ENCODE measurements around the gene DBR1.
"Not testable (repeated sequence)": the region's sequence is repeated elsewhere in the genome, so short reads cannot be mapped to it uniquely, and the experiment has no call there.

The DBR1 gene

DNA sequence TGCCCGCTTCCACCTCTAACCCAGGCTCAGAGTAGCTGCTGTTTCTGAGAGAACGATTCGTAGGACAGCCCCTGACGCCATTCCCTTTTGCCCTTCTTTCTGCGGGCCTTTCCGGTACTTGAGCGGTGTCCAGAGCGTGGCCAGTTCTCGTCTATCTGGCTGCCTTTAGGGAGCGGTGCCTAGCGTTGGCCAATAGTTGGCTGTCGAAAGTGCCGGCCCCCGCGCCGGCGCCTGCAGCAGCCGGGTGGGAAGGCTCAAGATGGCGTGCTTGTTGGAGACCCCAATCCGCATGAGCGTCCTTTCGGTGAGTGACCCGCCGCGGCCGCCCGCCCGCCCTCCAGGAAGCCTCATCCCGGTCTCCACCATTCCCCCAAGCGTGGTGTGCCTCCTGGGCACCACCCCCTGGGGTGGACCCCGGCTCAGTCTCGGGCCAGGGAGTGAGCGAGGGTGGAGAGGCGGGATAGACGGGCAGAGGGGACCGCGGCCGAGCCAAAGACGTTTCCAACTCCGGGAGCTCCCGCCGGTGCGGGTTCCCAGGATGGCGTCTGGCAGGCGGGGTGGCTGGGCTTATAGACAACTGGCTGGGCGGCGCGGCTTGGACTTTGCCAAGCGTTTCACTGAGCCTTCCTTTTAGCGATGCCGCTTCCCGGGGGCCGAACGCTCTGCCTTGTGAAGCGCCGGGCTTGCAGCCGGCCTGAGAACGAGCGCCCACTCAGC, 12.7 kb upstream of the DBR1 start, which contains the start of gene ARMC8:
Gene ARMC8 (plus strand): TSS at position 6 of the 717 bp plus-strand sequence. CDS start 254 bp downstream, at position 260.
- DNase-seq, result peak in 49 of 51 donors; percentile 21 to 96 (median 82)

DNA sequence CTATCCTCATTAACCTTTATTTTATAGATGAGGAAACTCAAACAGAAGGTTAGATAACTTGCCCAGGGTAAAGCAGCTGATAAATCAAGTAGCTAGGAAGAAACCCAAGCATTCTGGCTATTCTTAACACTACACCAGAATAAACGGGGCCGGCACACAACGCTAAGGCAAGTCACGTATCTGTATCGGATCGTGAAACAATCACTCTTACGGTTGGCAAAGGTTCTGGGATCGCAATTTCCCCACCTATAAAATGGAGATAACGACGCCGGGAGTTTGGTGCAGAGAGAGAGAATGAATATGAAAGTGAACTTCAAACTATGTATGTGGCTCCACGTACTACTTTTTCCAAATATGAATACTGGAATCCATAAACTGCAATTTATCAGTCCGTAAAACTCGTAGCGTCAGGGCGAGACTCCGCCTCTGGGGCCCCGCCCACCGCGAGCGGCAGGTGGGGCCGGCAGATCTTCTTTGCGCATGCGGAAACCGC, 12.1 kb upstream of the DBR1 start:
- peak in 18 of 51 donors; percentile 32 to 92 (median 84) for DNase-seq

GRCh38 chr3:138186221-138186620, 11.5 kb upstream of the DBR1 start:
- no peak for DNase-seq

DNA sequence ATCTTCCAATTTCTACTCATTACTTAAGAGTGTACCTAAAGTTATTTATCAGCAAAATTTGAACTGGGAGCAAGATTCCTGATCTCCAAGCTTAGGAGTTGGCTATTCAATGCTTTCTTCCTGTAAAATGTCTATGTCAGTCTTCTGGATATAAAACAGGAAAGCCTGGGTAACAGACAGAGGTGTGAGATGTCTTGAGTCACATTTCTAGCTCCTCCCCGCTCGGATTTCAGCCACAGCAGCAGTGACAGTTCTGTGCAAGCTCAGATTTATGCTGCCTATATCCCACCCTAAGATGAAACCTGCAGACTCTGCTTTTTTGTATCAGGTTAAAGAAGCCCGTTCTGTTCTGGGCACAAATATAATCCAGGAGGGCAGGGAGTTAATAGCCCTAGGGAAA, 10.3 kb upstream of the DBR1 start:
- no peak for DNase-seq

GRCh38 chr3:138180375-138181029, 5.8 kb upstream of the DBR1 start:
- peak in 11 of 51 donors; percentile 1 to 23 (median 6) for DNase-seq

DNA sequence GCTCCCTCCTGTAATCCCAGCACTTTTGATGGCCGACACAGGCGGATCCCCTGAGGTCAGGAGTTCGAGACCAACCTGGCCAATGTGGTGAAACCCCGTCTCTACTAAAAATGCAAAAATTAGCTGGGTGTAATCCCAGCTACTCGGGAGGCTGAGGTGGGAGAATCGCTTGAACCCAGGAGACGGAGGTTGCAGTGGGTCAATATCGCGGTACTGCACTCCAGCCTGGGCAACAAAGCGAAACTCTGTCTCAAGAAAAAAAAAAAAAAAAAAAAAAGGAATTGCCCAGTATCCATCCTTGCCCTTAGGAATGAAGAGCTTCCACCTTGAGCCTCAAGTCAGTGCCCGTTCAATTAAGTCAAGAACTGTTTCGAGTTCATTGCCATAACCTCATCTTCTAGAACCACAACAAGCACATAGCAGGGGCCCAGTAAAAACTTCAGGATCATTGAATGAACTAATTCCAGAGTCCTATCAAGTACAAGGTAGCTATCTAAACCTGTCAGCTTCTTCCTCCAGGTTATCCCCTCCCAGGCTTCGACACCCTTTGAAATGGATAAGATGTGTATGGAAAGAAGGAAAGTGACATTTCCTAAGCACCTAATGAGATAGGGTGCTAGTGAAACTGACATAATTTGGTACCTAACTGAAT, 826 bp downstream of the DBR1 start:
- DNase-seq, result no peak

DNA sequence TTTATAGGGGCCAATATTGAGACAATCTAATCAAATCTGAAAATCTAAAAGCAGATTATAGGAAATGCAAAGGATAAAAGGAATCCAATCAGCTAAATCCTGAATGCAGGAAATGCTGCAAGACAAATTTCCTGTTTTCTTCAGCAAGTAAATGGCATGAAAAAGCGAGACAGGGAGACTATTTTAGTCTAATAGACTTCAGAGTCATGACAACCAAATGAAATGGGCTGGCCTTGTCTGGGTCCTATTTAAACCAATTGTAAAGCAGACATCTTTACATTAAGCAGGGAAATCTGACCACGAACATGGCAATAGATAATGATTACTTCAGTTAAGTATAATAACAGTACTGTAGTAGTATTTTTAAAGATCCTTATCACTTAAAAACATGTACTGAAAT, 2.1 kb downstream of the DBR1 start:
- DNase-seq, result no peak

DNA sequence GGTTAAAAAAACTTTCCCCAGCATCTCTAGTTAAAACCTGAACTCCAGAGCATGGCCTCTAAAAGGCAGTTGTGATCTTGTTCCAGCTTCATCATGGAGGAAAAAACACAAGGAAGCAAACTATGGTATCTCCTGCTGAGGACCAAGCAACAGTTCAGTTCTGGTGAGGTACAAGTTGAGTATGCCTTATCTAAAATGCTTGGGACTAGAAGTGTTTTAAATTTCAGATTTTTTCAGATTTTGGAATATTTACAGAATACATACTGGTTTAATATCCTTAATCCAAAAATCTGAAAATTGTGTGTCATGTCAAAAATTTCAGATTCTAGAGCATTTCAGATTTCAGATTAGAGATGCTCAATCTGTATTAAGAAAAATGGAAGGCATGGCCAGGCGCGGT, 9.7 kb downstream of the DBR1 start:
- DNase-seq, result no peak

DNA sequence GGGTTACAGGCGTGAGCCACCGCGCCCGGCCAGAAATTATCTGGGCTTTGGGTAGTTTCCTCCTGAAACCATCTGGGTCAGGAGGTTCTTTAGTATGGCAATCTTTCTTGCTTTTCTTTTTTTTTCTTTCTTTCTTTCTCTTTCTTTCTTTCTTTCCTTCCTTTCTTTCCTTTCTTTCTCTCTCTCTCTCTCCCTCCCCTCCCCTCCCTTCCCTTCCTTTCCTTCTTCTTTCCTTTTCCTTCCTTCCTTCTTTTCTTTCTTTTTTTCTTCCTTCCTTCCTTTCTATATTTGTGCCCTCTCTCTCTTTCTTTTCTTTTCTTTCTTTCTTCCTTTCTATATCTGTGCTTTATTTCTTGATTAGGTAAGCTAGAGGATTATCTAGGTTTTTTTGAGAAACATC, 17.0 kb downstream of the DBR1 start:
- DNase-seq, result no peak

GRCh38 chr3:138154534-138154933, 20.2 kb downstream of the DBR1 start:
- no peak for DNase-seq

GRCh38 chr3:138148503-138148902, 26.2 kb downstream of the DBR1 start:
- no peak for DNase-seq

DNA sequence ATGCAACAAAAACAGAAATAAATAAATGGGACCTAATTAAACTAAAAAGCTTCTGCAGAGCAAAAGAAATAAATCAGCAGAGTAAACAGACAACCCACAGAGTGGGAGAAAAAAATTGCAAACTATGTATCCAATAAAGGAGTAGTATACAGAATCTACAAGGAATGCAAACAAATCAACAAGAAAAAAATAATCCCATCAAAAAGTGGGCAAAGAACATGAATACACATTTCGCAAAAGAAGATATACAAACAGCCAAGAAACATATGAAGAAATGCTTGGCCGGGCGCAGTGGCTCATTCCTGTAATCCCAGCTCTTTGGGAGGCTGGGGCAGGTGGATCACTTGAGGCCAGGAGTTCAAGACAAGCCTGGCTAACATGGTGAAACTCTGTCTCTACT, 32.5 kb downstream of the DBR1 start:
- DNase-seq, result not testable (repeated sequence)

- DNase-seq, result no peak
These were observed 33.8 kb downstream of the DBR1 start for GRCh38 chr3:138140940-138141339.

DNA sequence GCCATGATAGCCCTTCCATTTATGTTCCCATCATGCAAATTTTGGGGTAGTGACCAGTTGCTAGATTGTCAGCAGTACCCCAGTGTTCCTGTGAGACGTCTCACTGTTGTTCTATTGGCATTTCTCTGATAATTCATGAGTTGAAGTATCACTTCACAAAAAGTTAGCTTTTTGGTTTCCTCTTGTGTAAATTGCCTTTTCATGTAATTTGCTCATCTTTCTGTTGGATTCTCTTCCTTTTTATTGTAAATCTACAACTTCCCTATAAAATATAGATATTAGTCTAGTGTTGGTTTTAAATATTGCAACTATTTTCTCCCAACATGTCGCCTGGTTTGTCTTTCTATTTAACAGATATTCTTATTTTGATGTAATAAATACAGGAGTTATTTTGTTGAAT, 35.0 kb downstream of the DBR1 start:
- DNase-seq, result no peak

DNA sequence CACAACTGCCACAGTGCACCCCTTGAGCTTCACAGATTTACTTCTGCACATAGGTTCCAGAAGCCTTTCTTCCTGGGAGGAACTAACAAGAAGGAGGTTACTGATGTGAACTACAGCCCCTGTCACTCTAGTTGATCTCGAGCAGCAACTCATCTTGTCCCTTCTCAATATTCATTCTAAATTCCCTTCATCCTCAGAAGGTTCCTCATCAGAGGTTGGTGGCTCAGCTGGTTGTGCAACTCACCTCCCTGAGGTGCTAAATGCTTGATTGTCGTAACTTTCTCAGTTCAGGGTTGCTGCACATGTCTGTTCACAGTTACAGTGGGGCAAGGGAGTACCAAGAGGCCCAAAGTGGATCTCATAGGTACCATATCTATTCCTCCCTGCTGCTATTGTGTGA, 36.9 kb downstream of the DBR1 start:
- DNase-seq, result no peak

DNA sequence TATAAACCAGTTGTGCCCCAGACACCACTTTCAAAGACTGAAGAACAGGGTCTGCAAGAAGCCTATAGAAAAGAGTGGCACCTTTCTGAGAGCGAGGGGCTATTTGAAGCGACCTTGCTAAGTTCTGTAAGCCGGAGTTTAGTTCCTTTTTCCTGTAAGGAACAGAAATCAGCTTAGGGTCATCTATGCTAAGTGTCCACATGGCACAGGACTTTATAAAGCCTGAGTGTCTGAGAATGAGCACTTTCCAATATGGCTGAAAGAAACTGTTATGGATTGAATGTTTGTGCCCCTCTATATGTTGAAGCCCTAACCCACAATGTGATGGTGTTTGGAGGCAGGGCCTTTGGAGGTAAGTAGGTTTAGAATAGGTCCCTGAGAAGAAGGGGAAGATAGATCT, 38.5 kb downstream of the DBR1 start:
- DNase-seq, result no peak

DNA sequence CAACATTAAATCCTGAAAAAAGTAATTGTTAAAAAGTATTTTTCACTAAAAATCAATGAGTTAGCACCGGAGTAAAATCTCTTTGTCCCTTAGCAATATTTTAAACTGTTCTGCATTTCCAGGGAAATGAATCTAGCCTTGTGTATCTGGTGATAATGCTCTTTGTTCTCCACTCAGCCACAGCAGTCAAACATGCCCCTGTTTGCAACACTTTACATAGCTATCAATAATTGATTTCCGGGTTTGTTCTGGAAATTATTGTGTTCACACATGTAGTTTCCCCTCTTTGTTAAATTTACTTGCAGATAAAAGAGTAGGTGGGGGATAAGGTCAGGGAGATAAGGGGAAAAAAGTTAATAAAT, 38.9 kb downstream of the DBR1 start:
- no peak for DNase-seq

GRCh38 chr3:138135146-138135832, 39.4 kb downstream of the DBR1 start:
- DNase-seq, result no peak

- no peak for DNase-seq
These were observed 42.5 kb downstream of the DBR1 start, which contains the start of gene A4GNT for GRCh38 chr3:138132239-138132638. Gene A4GNT (minus strand): TSS chr3:138132390. CDS start chr3:138131256, 1,134 bp downstream.

DNA sequence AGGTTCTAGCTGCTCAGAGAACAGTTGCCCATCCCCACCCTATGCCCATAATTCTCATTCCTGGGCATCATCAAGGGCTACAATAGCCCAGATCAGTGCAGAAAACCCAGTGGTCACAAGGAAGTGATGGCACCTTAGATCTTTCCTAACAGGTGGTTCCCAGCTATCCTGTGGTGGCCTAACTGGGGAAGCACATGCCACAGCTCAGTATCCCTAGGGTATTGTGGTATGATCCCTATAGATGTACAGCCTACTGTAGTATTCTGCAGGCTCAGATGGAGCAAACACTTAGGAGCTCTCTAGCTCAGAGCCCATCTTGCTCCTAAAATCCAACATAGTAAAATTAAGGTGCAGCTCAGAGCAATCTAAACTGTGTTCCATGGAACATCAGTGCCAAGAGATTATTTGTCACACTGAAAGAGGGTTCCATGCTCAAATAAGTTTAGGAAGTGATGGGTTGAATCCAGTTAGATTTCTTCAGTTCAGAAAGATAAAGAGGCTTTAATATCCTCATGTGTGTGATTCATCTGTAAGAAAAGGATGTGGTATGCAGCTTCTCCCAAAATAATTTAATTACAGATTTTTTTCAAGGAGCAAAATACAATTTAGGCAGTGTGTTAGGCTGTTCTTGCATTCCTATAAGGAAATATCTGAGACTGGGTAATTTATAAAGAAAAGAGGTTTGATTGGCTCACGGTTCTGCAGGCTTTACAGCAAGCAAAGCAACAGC, 46.9 kb downstream of the DBR1 start:
- DNase-seq, result no peak

All from hypothalamus (tissue), 51 donors.